Sigmoid colon (tissue), 7 donors: ENCODE measurements around the gene ITGA1. TPM values are rescaled to one million over a fixed set of nuclear protein-coding genes. Genes with fewer than 3 reads are reported as not detected.

ENCODE experiments used
- DNase-seq: peaks from one replicate; pipeline ENCODE4 v3.0.0-alpha.2; 2019
- H3K27ac ChIP-seq, 4 donors: fragments of 200-600 bp; sonication (generic); one replicate each; pipeline ENCODE4 v1.5.1; 2016 to 2019; ENCODE audit warnings: mild to moderate bottlenecking in 1 of 4
- H3K27me3 ChIP-seq, 3 donors: fragments of 200-600 bp; sonication (generic); one replicate each; pipeline ENCODE4 v1.5.1; 2019; ENCODE audit warnings: mild to moderate bottlenecking in 1 of 3
- H3K36me3 ChIP-seq, 4 donors: fragments of 200-600 bp; sonication (generic); one replicate each; pipeline ENCODE4 v1.5.1; 2016 to 2019
- H3K4me1 ChIP-seq, 4 donors: fragments of 200-600 bp; sonication (generic); one replicate each; pipeline ENCODE4 v1.5.1; 2017 to 2019
- H3K4me3 ChIP-seq, 4 donors: fragments of 200-600 bp; sonication (generic); one replicate each; pipeline ENCODE4 v1.5.1; 2017 to 2019; ENCODE audit warnings: mild to moderate bottlenecking in 2 of 4, moderate library complexity in 1 of 4
- H3K9me3 ChIP-seq, 4 donors: fragments of 200-600 bp in 3 of 4; sonication (generic) in 3 of 4; one replicate each; pipeline versions ENCODE4 v1.5.1 to v1.6.1; 2013 to 2019
- EP300 ChIP-seq, 4 donors: sonication (generic); formaldehyde crosslinking; IDR thresholded peaks; one replicate each; pipeline ENCODE4 v1.6.1; 2017; ENCODE audit warnings: antibody characterized with exemption in 4 of 4
- POLR2A ChIP-seq, 2 donors: fragments of 450-650 bp; IDR thresholded peaks; one replicate each; pipeline ENCODE4 v1.6.1; 2016; ENCODE audit warnings: antibody characterized with exemption in 2 of 2, mild to moderate bottlenecking in 2 of 2, moderate library complexity in 2 of 2
- POLR2AphosphoS5 ChIP-seq, 4 donors: sonication (generic); formaldehyde crosslinking; IDR thresholded peaks; one replicate each; pipeline ENCODE4 v1.6.1; 2017; ENCODE audit warnings: antibody characterized with exemption in 4 of 4
- WGBS, 2 donors: extraction: QIAGEN DNeasy Blood & Tissue Kit; methylation state at CpG; one replicate each; pipeline ENCODE4 v1.1.7; 2013; 5-methylcytosine and 5-hydroxymethylcytosine counted together
- intact Hi-C: fragments of 100-400 bp; cut with DNase I; formaldehyde crosslinking; loops from one replicate; pipeline ENCODE4 v1.15.1; 2023
- polyA plus RNA-seq, 3 donors: library from polyadenylated mRNA; stranded (reverse); fragments of 200-250 nt; gene quantifications; one replicate each; pipeline ENCODE4 v1.2.3, GENCODE V29; 2013
- total RNA-seq, 4 donors: library from RNA; depleted of rRNA; stranded (reverse); fragments of >200 nt; gene quantifications; one replicate each; pipeline ENCODE4 v1.1.0, GENCODE V29; 2016
- TF ChIP-seq, protein P1 (sequence below), 4 experiments: fragments of 450-650 bp in 3 of 4; fragments of 200-600 bp in 1 of 4; IDR thresholded peaks; one replicate each; pipeline ENCODE4 v1.5.1; 2016 to 2019; ENCODE audit warnings: antibody characterized with exemption in 4 of 4, mild to moderate bottlenecking in 3 of 4, moderate library complexity in 2 of 4
- donor health status: healthy with polysubstance abuse.
- donor health status: Bipolar disorder and iron deficiency.
- donor health status: healthy.

The ITGA1 gene
- total and polyA plus RNA-seq, 7 donors = 1.8 to 511 (median 162) TPM

DNA sequence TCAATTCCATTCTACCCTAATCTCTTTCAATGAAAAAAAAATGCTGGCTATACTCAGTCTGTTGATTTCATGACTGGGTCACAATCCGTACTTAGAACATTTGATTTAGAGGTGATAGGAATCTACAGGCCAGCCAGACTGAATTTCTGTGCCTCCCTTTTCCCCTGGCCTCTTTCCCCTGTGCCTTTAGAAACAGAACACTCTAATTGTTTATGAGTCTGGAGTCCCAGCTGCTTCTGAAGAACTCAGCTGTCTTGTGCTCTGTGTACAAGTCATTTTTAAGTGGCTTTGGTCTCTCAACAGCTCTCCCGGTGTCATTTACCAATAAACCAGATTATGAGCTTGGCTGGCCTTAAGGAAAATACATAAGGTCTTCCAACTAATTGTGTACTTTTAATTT lies 107.4 kb downstream of the ITGA1 start:
- Histone ChIP-seq H3K4me1 (peaks cover 0 to 69% (median 47%) of the 10 kb centered on the region in 4 donors), H3K36me3 (peaks cover 0 to 51% (median 5%) of the 10 kb centered on the region in 4 donors), H3K9me3 (no peaks in the 10 kb centered on the region), H3K27me3 (no peaks in the 10 kb centered on the region), H3K27ac (peak overlapping the region; percentile 48 to 77 (median 64)), H3K4me3 (no peak overlapping the region)
- intact Hi-C loops = no loop called here
- WGBS, 2 donors = 60 to 64% methylated on average over 2 of the region's 2 CpGs
- DNase-seq = no peak
- TF ChIP-seq POLR2AphosphoS5 (IDR thresholded peaks at IDR 0.05) = peak in 3 of 4 donors; percentile 20 to 43 (median 40)
- no peak for TF ChIP-seq EP300 (IDR thresholded peaks at IDR 0.05)

DNA sequence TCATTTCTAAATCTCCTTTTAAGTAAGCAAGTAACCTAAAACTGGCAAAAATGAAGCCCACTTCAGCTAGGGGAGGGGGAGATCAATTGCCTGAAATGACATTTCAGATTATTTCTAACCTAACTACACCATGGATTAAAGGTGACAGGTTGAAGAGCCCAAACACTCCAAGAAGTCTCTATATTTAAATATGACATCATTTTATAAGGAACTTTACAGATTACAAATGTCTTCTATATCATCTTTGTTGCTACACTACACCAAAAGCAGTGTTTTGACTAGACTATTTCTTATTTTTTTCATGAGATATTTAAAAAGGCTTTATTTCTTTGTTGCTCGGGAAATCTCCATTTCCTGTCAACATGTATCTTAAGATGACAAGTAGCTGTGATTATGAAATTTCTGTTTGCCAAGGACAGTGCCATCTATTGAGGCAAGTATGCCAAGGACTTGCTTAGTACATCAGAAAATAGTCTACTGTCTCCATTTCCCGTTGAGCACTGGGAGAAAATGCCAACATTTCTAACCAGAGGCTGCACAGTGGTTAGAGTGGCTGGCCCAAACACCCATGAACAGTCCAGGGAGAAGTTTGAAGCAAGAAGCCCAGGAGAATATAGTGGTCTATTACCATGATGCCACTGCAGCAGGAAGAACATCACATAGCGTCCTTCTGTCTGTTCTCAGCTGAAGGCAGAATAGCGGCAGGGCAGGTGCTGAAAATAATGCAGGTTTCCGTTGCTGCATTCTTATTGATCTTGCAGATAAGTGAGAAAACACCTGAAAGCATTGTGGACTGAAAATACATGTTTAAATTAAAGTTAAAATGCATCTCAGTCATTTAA lies 108.1 kb downstream of the ITGA1 start:
- Histone ChIP-seq H3K27ac (peak overlapping the region; percentile 48 to 77 (median 64)), H3K4me3 (no peak overlapping the region), H3K9me3 (no peaks in the 10 kb centered on the region), H3K4me1 (peaks cover 0 to 69% (median 47%) of the 10 kb centered on the region in 4 donors), H3K36me3 (peaks cover 3 to 51% (median 5%) of the 10 kb centered on the region in 4 donors), H3K27me3 (no peaks in the 10 kb centered on the region)
- intact Hi-C loops = no loop called here
- TF ChIP-seq, protein P1, sequence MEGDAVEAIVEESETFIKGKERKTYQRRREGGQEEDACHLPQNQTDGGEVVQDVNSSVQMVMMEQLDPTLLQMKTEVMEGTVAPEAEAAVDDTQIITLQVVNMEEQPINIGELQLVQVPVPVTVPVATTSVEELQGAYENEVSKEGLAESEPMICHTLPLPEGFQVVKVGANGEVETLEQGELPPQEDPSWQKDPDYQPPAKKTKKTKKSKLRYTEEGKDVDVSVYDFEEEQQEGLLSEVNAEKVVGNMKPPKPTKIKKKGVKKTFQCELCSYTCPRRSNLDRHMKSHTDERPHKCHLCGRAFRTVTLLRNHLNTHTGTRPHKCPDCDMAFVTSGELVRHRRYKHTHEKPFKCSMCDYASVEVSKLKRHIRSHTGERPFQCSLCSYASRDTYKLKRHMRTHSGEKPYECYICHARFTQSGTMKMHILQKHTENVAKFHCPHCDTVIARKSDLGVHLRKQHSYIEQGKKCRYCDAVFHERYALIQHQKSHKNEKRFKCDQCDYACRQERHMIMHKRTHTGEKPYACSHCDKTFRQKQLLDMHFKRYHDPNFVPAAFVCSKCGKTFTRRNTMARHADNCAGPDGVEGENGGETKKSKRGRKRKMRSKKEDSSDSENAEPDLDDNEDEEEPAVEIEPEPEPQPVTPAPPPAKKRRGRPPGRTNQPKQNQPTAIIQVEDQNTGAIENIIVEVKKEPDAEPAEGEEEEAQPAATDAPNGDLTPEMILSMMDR (IDR thresholded peaks at IDR 0.05) = no peak
- TF ChIP-seq POLR2A (IDR thresholded peaks at IDR 0.05) (no peak), EP300 (IDR thresholded peaks at IDR 0.05) (no peak), POLR2AphosphoS5 (IDR thresholded peaks at IDR 0.05) (no peak)
- 79 to 91% methylated on average over 5 of the region's 5 CpGs for WGBS, 2 donors
- DNase-seq = no peak

DNA sequence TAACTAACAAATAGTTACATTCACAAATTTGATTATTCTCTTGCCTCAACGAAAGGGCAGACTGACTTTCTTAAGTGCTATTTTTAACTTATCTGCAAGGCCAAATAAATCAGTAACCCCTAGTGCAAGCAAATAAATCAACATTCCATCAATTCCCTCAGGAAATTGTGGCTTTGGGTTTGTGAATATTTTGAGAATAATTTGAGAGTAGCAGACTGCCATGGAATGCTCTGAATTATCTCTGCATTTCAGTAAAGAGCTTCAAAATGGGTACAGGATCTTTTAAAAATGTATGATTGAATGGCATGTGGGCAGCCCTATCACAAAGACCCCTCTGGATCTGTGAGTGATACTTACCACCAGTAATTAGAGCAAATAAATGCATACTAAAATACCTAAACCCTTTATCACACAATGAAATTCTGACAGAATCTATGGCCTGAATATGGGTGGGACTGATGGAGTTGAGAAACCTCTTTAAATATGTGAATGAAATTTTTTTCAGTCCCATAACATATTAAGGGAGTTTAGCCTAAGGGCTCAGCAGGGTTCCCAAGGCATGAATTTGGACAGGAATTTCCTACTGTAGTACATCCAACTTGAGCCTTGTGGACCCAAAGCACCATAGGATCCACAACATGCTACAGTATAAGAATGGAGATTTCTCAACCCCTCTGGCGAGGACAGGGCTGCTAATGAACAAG lies 109.0 kb downstream of the ITGA1 start:
- Histone ChIP-seq H3K27ac (peak overlapping the region in 3 of 4 donors; percentile 48 to 77 (median 77)), H3K4me1 (peaks cover 0 to 69% (median 47%) of the 10 kb centered on the region in 4 donors), H3K27me3 (no peaks in the 10 kb centered on the region), H3K4me3 (no peak overlapping the region), H3K9me3 (no peaks in the 10 kb centered on the region), H3K36me3 (peaks cover 7 to 55% (median 10%) of the 10 kb centered on the region in 4 donors)
- TF ChIP-seq POLR2AphosphoS5 (IDR thresholded peaks at IDR 0.05) = no peak
- TF ChIP-seq EP300 (IDR thresholded peaks at IDR 0.05) = no peak
- TF ChIP-seq, protein P1 (IDR thresholded peaks at IDR 0.05) = no peak
- no peak for TF ChIP-seq POLR2A (IDR thresholded peaks at IDR 0.05)
- intact Hi-C loops = no loop called here
- DNase-seq = no peak
- WGBS, 2 donors = 83 to 95% methylated on average over 2 of the region's 2 CpGs

- no peak for DNase-seq
Measured at GRCh38 chr5:52897238-52897614, 109.5 kb downstream of the ITGA1 start.

More at GRCh38 chr5:52897238-52897614, 109.5 kb downstream of the ITGA1 start:
- intact Hi-C loops = no loop called here
- H3K27me3 ChIP-seq = no peaks in the 10 kb centered on the region
- TF ChIP-seq, protein P1 (IDR thresholded peaks at IDR 0.05) = no peak
- TF ChIP-seq EP300 (IDR thresholded peaks at IDR 0.05) (no peak), POLR2AphosphoS5 (IDR thresholded peaks at IDR 0.05) (no peak), POLR2A (IDR thresholded peaks at IDR 0.05) (no peak)
- peaks cover 0 to 64% (median 46%) of the 10 kb centered on the region in 4 donors for H3K4me1 ChIP-seq
- peak overlapping the region in 1 of 4 donors; percentile 77 for H3K27ac ChIP-seq
- no peaks in the 10 kb centered on the region for H3K9me3 ChIP-seq
- H3K4me3 ChIP-seq = no peak overlapping the region
- H3K36me3 ChIP-seq = peaks cover 7 to 57% (median 11%) of the 10 kb centered on the region in 4 donors
